Prostate gland (tissue), 2 donors: Measurements from ENCODE around the gene PNLIP.

Experiments
- POLR2A ChIP-seq: fragments of 450-650 bp; IDR thresholded peaks from one replicate; pipeline ENCODE4 v1.6.1; 2016; ENCODE audit warnings: antibody characterized with exemption, mild to moderate bottlenecking
- TF ChIP-seq, protein P1 (sequence below), 4 experiments: fragments of 200-600 bp in 2 of 4; fragments of 450-650 bp in 2 of 4; sonication (generic) in 2 of 4; IDR thresholded peaks; 1 replicate in 3 of 4; 2 replicates in 1 of 4; pipeline ENCODE4 v1.5.1; 2016 to 2019; ENCODE audit warnings: antibody characterized with exemption in 4 of 4, mild to moderate bottlenecking in 2 of 4, moderate library complexity in 2 of 4

- TF ChIP-seq, protein P1, sequence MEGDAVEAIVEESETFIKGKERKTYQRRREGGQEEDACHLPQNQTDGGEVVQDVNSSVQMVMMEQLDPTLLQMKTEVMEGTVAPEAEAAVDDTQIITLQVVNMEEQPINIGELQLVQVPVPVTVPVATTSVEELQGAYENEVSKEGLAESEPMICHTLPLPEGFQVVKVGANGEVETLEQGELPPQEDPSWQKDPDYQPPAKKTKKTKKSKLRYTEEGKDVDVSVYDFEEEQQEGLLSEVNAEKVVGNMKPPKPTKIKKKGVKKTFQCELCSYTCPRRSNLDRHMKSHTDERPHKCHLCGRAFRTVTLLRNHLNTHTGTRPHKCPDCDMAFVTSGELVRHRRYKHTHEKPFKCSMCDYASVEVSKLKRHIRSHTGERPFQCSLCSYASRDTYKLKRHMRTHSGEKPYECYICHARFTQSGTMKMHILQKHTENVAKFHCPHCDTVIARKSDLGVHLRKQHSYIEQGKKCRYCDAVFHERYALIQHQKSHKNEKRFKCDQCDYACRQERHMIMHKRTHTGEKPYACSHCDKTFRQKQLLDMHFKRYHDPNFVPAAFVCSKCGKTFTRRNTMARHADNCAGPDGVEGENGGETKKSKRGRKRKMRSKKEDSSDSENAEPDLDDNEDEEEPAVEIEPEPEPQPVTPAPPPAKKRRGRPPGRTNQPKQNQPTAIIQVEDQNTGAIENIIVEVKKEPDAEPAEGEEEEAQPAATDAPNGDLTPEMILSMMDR (IDR thresholded peaks at IDR 0.05) = no peak
- TF ChIP-seq POLR2A = no peak
Measured at GRCh38 chr10:116599991-116600390, 54.3 kb downstream of the PNLIP start.
